IMR-90 (cell line): ENCODE measurements around the gene FHL5.

ENCODE experiments used
- POLR2A ChIP-seq: IDR thresholded peaks from 2 replicates; pipeline ENCODE4 v1.6.1; 2012; ENCODE audit warnings: mild to moderate bottlenecking, low read depth, low read length
- RAD21 ChIP-seq: IDR thresholded peaks from 2 replicates; pipeline ENCODE4 v1.6.1; 2012; ENCODE audit warnings: low read length, improper control_type of control experiment
- TF ChIP-seq, protein P1 (sequence below): conservative IDR thresholded peaks from 2 replicates; pipeline ENCODE4 v1.5.1; 2012; ENCODE audit warnings: mild to moderate bottlenecking, low read depth, low read length, improper control_type of control experiment
- TF ChIP-seq, protein P2 (sequence below): fragments of 150-350 bp; IDR thresholded peaks from 2 replicates; pipeline ENCODE4 v1.6.1; 2017; ENCODE audit warnings: mild to moderate bottlenecking, antibody characterized with exemption, low read length, low read depth

DNA sequence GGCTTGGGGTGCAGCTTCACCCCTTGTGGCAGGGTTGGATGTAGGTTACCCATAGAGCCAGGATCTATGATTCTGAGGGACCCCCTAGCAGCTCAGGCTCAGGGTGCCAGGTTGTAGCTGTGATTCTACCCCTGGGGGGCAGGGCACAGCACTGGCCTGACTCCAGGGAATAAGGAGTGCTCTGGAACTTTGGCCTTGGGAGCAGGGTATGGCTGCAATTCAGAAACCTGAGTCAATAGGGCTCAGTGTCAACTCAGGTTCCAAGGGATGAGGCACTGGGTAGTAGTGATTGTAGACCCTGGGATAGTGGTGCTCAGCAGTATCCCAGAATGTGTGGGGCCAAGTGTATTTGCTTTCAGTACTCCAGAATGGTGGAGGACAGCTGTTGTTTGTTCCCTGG is 8.6 kb downstream of the FHL5 start:
- TF ChIP-seq RAD21 (no peak), POLR2A (no peak)
- TF ChIP-seq, protein P1, sequence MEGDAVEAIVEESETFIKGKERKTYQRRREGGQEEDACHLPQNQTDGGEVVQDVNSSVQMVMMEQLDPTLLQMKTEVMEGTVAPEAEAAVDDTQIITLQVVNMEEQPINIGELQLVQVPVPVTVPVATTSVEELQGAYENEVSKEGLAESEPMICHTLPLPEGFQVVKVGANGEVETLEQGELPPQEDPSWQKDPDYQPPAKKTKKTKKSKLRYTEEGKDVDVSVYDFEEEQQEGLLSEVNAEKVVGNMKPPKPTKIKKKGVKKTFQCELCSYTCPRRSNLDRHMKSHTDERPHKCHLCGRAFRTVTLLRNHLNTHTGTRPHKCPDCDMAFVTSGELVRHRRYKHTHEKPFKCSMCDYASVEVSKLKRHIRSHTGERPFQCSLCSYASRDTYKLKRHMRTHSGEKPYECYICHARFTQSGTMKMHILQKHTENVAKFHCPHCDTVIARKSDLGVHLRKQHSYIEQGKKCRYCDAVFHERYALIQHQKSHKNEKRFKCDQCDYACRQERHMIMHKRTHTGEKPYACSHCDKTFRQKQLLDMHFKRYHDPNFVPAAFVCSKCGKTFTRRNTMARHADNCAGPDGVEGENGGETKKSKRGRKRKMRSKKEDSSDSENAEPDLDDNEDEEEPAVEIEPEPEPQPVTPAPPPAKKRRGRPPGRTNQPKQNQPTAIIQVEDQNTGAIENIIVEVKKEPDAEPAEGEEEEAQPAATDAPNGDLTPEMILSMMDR: no peak
- TF ChIP-seq, protein P2, sequence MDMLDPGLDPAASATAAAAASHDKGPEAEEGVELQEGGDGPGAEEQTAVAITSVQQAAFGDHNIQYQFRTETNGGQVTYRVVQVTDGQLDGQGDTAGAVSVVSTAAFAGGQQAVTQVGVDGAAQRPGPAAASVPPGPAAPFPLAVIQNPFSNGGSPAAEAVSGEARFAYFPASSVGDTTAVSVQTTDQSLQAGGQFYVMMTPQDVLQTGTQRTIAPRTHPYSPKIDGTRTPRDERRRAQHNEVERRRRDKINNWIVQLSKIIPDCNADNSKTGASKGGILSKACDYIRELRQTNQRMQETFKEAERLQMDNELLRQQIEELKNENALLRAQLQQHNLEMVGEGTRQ: no peak
